ENCODE results near the gene SLC6A17.

The SLC6A17 gene

DNA sequence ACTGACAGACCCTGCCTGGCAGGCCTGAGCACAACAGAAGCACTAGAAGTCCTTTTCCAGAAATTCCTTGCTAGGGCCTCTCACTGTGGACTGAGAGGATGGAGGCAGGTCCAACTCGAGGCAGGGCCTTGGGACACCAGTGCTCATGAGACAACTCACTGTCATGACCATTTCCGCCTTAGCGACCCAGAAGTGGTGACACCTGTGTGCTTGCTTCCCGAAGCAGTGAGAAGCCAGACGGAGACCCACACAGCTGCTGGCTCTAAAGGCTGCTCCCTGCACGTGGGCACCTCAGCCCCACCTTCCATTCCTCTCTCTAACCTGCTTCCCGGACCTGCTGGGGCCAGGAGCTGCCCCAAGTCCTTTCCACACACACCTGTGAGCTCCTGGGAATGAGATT lies 92.9 kb downstream of the SLC6A17 start:
- DNase-seq = no peak

DNA sequence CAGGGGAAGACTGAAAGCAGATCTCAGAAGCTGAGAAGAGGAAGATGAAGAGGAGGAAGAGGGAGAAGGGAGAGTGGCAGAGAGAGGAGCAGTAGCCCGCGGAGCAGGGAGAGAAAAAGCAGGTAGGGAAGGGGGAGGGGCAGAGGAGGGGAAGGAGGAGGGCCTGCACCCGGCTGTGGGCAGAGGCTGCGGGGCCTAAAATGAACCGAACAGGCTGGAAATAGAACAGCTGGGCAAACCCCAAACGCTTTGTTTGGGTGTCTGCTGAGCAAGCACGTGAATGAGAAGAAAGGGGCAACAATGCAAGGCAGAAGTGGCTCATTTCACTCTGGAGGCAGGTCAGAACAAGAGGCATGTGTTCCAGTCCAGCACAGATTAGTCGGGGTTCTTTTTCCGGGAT lies 93.3 kb downstream of the SLC6A17 start:
- no peak for DNase-seq

DNA sequence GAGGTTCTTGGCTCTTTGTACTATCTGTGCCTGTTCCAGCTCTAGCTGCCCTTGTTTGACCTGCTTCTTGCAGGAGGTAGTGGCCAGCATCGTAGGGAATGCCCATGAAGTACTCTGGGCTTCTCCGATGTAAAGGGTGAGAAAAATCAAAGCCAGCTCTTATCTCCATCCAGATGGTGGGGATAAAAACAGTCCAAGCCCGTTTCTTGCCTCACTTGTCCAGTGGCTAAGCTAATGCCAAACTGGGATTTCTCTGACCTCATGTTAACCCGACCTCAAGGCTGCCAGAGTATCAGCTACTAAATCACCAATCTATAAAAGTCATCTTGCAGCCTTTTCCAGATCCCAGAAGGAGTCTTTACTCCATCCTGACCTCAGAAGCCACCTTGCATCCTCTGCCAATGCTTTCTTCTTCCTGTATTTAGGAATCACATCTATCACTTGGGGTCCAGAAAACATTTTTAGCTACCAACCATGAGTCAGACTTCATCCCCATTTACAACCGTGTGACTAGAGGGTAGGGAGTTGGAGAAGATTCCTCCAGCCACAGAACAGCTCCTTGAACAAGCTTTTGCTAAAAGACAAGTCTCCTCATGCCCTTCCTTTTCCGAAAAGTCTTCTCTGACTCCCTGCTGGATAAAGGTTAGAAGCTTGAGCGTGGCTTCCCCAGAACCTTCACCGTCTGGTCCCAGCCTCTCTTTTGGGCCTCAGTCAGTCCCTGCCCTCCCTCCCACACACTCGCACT lies 95.8 kb downstream of the SLC6A17 start:
- DNase-seq = no peak

DNA sequence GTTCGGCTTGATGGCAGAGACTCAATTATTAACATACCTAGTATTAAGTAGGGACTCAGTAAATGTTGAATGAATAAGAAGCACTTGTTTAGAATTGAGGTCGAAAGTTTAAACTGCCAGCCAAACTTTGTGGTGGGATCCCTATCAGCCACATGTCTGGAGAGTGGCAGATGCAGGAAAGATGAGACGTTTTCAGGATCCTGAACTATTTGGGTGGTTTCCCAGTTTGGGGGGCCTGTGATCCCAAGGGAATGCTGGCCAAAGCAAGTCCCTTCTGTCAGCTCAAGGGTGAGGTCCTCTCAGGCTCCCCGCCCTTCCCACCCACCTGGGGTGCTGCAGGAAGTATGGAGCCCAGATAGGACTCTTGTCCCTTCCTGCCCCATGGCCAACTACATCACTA lies 98.5 kb downstream of the SLC6A17 start:
- DNase-seq = no peak

DNA sequence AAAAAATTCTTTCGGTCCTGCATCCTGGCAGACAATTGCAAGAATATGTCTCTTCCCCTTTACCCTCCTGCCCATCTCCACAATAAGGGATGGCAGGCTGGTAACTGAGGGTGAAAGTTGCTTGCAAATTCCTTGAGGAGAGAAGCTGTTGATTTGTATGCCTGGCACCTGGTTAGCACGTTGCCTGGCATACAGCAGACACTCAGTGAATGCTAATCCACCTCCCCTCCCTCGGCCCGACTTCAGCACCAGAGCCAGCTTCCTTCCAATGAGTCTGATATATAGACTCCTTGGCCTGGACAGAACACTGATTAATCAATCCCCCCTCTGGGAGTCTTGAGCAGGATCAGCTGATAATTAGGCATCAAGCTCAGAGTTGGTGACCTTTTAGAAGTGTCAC lies 99.0 kb downstream of the SLC6A17 start:
- no peak for DNase-seq

DNA sequence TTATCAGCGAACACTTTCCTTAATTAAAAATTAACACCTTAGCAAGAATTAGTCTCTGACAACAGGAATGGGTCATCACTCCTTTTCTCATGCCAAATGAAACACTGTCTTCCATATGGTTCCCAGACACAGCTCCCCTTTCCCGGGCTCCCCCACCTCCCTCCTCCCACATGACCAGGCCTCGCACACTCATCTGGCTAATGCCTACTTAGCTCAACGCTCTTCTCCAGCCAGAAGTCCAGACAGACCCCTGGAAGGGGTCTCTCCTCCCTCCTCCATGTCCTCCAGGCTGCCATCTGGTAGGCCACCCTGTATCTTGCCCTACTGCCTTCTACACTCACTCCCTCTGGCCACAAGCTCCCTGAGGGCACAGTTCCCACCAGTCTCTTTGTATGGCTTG lies 99.7 kb downstream of the SLC6A17 start:
- DNase-seq = no peak

DNA sequence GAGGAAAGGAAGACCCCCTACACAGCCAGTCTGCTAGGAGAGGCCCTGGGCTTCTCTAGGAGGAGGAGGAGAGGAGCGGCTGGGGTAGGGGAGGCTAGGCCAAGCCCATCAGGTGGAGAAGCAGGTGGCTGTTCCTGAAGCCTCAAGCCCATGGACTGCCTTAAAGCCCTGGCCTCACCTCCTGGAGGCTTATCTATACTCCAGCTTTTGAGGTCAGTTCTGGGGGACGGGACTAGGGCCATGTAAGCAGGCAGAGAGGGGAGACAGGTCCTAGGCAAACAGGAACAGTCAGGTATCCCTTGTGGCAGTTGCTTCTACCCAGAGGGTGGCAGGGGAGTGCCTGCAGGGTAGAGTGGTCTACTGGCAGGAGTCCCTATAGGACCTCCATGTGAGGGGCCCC lies 100.5 kb downstream of the SLC6A17 start:
- DNase-seq = no peak
